Transverse colon (tissue), 4 donors: Measurements from ENCODE around the gene UBE2L6. TPM values are rescaled to one million over a fixed set of nuclear protein-coding genes. Genes with fewer than 3 reads are reported as not detected.

ENCODE experiments used
- DNase-seq: peaks from one replicate; pipeline ENCODE4 v3.0.0-alpha.2; 2019
- H3K27ac ChIP-seq, 4 donors: fragments of 200-600 bp; sonication (generic); 2 replicates each; pipeline ENCODE4 v1.5.1; 2016 to 2018; ENCODE audit warnings: inconsistent platforms in 4 of 4
- H3K27me3 ChIP-seq: fragments of 200-600 bp; sonication (generic); 2 replicates; pipeline ENCODE4 v1.5.1; 2017; ENCODE audit warnings: inconsistent platforms
- H3K36me3 ChIP-seq, 4 donors: fragments of 200-600 bp; sonication (generic); 2 replicates each; pipeline ENCODE4 v1.5.1; 2017 to 2019; ENCODE audit warnings: inconsistent platforms in 4 of 4
- H3K4me1 ChIP-seq, 4 donors: fragments of 200-600 bp; sonication (generic); 2 replicates each; pipeline ENCODE4 v1.5.1; 2017 to 2020; ENCODE audit warnings: inconsistent platforms in 4 of 4
- H3K4me3 ChIP-seq, 4 donors: fragments of 200-600 bp; sonication (generic); 1 replicate in 1 of 4; 2 replicates in 3 of 4; pipeline versions ENCODE4 v1.5.1 to v1.6.1; 2017 to 2019; ENCODE audit warnings: inconsistent platforms in 4 of 4
- H3K9me3 ChIP-seq, 2 donors: fragments of 200-600 bp; sonication (generic); 2 replicates each; pipeline ENCODE4 v1.5.1; 2017 to 2019; ENCODE audit warnings: inconsistent platforms in 2 of 2
- EP300 ChIP-seq: sonication (generic); formaldehyde crosslinking; IDR thresholded peaks from one replicate; pipeline ENCODE4 v1.6.1; 2017; ENCODE audit warnings: antibody characterized with exemption, low read depth
- POLR2A ChIP-seq: fragments of 450-650 bp; IDR thresholded peaks from one replicate; pipeline ENCODE4 v1.6.1; 2016; ENCODE audit warnings: antibody characterized with exemption, mild to moderate bottlenecking, moderate library complexity
- POLR2AphosphoS5 ChIP-seq, 3 donors: sonication (generic); formaldehyde crosslinking; IDR thresholded peaks; one replicate each; pipeline ENCODE4 v1.6.1; 2016; ENCODE audit warnings: antibody characterized with exemption in 3 of 3
- WGBS, 2 donors: methylation state at CpG; one replicate each; pipeline ENCODE4 v1.1.5; 2018; ENCODE audit warnings: low coverage in 1 of 2; 5-methylcytosine and 5-hydroxymethylcytosine counted together
- in situ Hi-C, 4 donors: fragments of 200-750 bp; cut with MboI; loops; one replicate each; pipeline versions ENCODE4 v1.15.0 to v1.15.1; 2017; ENCODE audit warnings: low sequenced_read_pairs in 3 of 4, low pct_ligation_motif_present in 1 of 4, low pct_unique_long_range_greater_than_20kb in 1 of 4
- intact Hi-C: fragments of 100-400 bp; cut with DNase I; formaldehyde crosslinking; loops from one replicate; pipeline ENCODE4 v1.15.1; 2023; ENCODE audit warnings: low total_unique reads
- total RNA-seq, 4 donors: library from RNA; depleted of rRNA; stranded (reverse); fragments of >200 nt; gene quantifications; one replicate each; pipeline ENCODE4 v1.1.0, GENCODE V29; 2016
- TF ChIP-seq, protein P1 (sequence below), 5 experiments: fragments of 200-600 bp in 3 of 5; fragments of 450-650 bp in 2 of 5; sonication (generic) in 3 of 5; IDR thresholded peaks; 1 replicate in 2 of 5; 2 replicates in 3 of 5; pipeline ENCODE4 v1.5.1; 2016 to 2017; ENCODE audit warnings: antibody characterized with exemption in 5 of 5, inconsistent platforms in 3 of 5, mild to moderate bottlenecking in 2 of 5, moderate library complexity in 1 of 5

UBE2L6 gene
- total RNA-seq, 4 donors from 2014 or later, result 15.3 to 24.3 (median 20.6) TPM

- WGBS, 2 donors, result 91 to 92% methylated on average over 5 to 6 of the region's 6 CpGs
- H3K36me3 ChIP-seq, result no peaks in the 10 kb centered on the region
- intact Hi-C loops (no loop called here), in situ Hi-C loops (no loop called here)
- H3K27me3 ChIP-seq, result no peaks in the 10 kb centered on the region
- TF ChIP-seq POLR2AphosphoS5 (IDR thresholded peaks at IDR 0.05), result no peak
- no peak for TF ChIP-seq EP300
- TF ChIP-seq, protein P1, sequence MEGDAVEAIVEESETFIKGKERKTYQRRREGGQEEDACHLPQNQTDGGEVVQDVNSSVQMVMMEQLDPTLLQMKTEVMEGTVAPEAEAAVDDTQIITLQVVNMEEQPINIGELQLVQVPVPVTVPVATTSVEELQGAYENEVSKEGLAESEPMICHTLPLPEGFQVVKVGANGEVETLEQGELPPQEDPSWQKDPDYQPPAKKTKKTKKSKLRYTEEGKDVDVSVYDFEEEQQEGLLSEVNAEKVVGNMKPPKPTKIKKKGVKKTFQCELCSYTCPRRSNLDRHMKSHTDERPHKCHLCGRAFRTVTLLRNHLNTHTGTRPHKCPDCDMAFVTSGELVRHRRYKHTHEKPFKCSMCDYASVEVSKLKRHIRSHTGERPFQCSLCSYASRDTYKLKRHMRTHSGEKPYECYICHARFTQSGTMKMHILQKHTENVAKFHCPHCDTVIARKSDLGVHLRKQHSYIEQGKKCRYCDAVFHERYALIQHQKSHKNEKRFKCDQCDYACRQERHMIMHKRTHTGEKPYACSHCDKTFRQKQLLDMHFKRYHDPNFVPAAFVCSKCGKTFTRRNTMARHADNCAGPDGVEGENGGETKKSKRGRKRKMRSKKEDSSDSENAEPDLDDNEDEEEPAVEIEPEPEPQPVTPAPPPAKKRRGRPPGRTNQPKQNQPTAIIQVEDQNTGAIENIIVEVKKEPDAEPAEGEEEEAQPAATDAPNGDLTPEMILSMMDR (IDR thresholded peaks at IDR 0.05), result no peak
- no peak for TF ChIP-seq POLR2A
- DNase-seq, result no peak
- H3K9me3 ChIP-seq, result no peaks in the 10 kb centered on the region
- H3K4me1 ChIP-seq, result no peaks in the 10 kb centered on the region
- H3K4me3 ChIP-seq, result no peak overlapping the region
- H3K27ac ChIP-seq, result no peak overlapping the region
Observed at GRCh38 chr11:57544566-57544965, 22.9 kb downstream of the UBE2L6 start.

GRCh38 chr11:57543593-57543992, 23.9 kb downstream of the UBE2L6 start:
- H3K4me1 ChIP-seq, result no peaks in the 10 kb centered on the region
- in situ Hi-C loops, result no loop called here
- DNase-seq, result no peak
- no peak overlapping the region for H3K27ac ChIP-seq
- no peaks in the 10 kb centered on the region for H3K27me3 ChIP-seq
- TF ChIP-seq POLR2AphosphoS5 (IDR thresholded peaks at IDR 0.05), result no peak
- TF ChIP-seq EP300, result no peak
- TF ChIP-seq, protein P1 (IDR thresholded peaks at IDR 0.05), result no peak
- no peak for TF ChIP-seq POLR2A
- WGBS, 2 donors, result 50% methylated on average over 6 of the region's 6 CpGs; no CpG with 5 or more reads in 1 of the 2 donors
- H3K9me3 ChIP-seq, result no peaks in the 10 kb centered on the region
- intact Hi-C loops, result no loop called here
- H3K36me3 ChIP-seq, result no peaks in the 10 kb centered on the region
- H3K4me3 ChIP-seq, result no peak overlapping the region

GRCh38 chr11:57542582-57542981, 24.9 kb downstream of the UBE2L6 start:
- DNase-seq, result no peak
- WGBS, 2 donors, result 72% methylated on average over 4 of the region's 4 CpGs; no CpG with 5 or more reads in 1 of the 2 donors
- in situ Hi-C loops, result no loop called here

GRCh38 chr11:57541169-57541568, 26.3 kb downstream of the UBE2L6 start:
- intact Hi-C loops, result no loop called here
- DNase-seq, result no peak
- no peaks in the 10 kb centered on the region for H3K36me3 ChIP-seq
- TF ChIP-seq EP300 (no peak), POLR2A (no peak), POLR2AphosphoS5 (IDR thresholded peaks at IDR 0.05) (no peak)
- TF ChIP-seq, protein P1 (IDR thresholded peaks at IDR 0.05), result no peak
- H3K27ac ChIP-seq, result no peak overlapping the region
- 85% methylated on average over 5 of the region's 5 CpGs; no CpG with 5 or more reads in 1 of the 2 donors for WGBS, 2 donors
- H3K4me1 ChIP-seq, result no peaks in the 10 kb centered on the region
- in situ Hi-C loops, result no loop called here
- H3K4me3 ChIP-seq, result no peak overlapping the region
- H3K27me3 ChIP-seq, result no peaks in the 10 kb centered on the region
- no peaks in the 10 kb centered on the region for H3K9me3 ChIP-seq

More at GRCh38 chr11:57542582-57542981, 24.9 kb downstream of the UBE2L6 start:
- TF ChIP-seq, protein P1 (IDR thresholded peaks at IDR 0.05), result no peak
- TF ChIP-seq POLR2AphosphoS5 (IDR thresholded peaks at IDR 0.05), result no peak
- TF ChIP-seq POLR2A, result no peak
- TF ChIP-seq EP300, result no peak
- no peak overlapping the region for H3K27ac ChIP-seq
- H3K27me3 ChIP-seq, result no peaks in the 10 kb centered on the region
- H3K4me1 ChIP-seq, result no peaks in the 10 kb centered on the region
- no peaks in the 10 kb centered on the region for H3K36me3 ChIP-seq
- intact Hi-C loops, result no loop called here
- no peaks in the 10 kb centered on the region for H3K9me3 ChIP-seq
- H3K4me3 ChIP-seq, result no peak overlapping the region
